ENCODE measurements around the gene CDK6. TPM values are rescaled to one million over a fixed set of nuclear protein-coding genes. Genes with fewer than 3 reads are reported as not detected.

The CDK6 gene
- total RNA-seq, 4 donors from 2014 or later: 58.1 to 79.1 (median 68.3) TPM

DNA sequence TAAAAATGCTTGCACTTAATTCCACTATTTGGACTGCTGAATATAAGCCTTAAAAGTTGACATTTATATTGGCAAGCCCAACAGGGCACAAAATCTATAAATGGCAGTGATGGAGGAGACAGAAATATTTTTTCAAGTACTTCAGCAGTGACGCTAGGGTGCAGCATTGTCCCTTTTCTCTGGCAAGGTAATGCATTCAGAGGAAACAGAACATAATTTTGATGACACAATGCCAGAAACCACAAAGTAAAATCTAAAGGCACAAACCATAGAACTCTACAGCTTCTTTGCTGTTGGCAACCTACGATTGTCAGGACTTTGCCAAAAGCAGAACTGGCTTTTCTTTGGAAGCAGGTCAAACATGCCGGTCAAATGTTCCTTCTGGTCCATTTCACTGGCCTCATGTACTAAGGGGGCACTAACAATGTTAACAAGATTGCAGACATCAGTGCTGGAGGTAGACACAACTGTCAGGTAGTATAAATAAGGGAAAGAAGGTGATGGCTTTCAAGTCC lies 215.3 kb downstream of the CDK6 start:
- no peak for TF ChIP-seq POLR2A (IDR thresholded peaks at IDR 0.05)
- TF ChIP-seq, protein P1, sequence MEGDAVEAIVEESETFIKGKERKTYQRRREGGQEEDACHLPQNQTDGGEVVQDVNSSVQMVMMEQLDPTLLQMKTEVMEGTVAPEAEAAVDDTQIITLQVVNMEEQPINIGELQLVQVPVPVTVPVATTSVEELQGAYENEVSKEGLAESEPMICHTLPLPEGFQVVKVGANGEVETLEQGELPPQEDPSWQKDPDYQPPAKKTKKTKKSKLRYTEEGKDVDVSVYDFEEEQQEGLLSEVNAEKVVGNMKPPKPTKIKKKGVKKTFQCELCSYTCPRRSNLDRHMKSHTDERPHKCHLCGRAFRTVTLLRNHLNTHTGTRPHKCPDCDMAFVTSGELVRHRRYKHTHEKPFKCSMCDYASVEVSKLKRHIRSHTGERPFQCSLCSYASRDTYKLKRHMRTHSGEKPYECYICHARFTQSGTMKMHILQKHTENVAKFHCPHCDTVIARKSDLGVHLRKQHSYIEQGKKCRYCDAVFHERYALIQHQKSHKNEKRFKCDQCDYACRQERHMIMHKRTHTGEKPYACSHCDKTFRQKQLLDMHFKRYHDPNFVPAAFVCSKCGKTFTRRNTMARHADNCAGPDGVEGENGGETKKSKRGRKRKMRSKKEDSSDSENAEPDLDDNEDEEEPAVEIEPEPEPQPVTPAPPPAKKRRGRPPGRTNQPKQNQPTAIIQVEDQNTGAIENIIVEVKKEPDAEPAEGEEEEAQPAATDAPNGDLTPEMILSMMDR (IDR thresholded peaks at IDR 0.05): peak; percentile 54 to 77
- Histone ChIP-seq H3K9me3 (no peaks in the 10 kb centered on the region), H3K27me3 (no peaks in the 10 kb centered on the region), H3K4me3 (no peak overlapping the region), H3K36me3 (peaks cover 19% of the 10 kb centered on the region), H3K27ac (peak overlapping the region; percentile 59), H3K4me1 (peaks cover 19% of the 10 kb centered on the region)
- WGBS: 7% methylated on average over 3 of the region's 3 CpGs
- DNase-seq (ENCODE audit: low spot score in 2 of 2): no peak

DNA sequence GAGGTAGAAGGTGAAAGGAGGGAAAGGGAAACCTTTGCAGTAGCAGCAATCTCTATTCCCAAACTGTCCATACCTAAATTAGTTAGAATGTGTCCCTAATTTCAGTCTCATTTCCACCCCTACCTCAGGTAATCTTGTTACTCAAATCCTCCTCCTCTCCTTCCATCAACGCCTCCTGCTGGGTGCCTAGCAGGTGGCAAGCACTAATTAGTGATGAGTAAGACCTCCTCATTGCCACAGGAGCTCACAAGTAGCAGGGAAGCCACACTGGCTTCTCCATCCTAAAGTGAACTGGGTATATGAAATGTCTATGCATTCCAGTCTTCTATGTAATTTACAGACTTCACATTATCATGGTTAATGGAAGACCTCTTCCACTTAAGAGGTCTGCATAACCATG lies 220.5 kb downstream of the CDK6 start:
- no peaks in the 10 kb centered on the region for H3K9me3 ChIP-seq
- no peak for DNase-seq (ENCODE audit: low spot score in 2 of 2)
- H3K36me3 ChIP-seq: peaks cover 38% of the 10 kb centered on the region
- 58% methylated on average over 1 of the region's 1 CpG for WGBS
- H3K4me1 ChIP-seq: no peaks in the 10 kb centered on the region
- TF ChIP-seq EP300 (IDR thresholded peaks at IDR 0.05) (no peak), POLR2AphosphoS5 (IDR thresholded peaks at IDR 0.05) (no peak), POLR2A (IDR thresholded peaks at IDR 0.05) (no peak)
- TF ChIP-seq, protein P1 (IDR thresholded peaks at IDR 0.05): no peak
- no peaks in the 10 kb centered on the region for H3K27me3 ChIP-seq
- H3K4me3 ChIP-seq: no peak overlapping the region
- H3K27ac ChIP-seq: no peak overlapping the region

GRCh38 chr7:92614660-92615174 lies 221.7 kb downstream of the CDK6 start:
- no peaks in the 10 kb centered on the region for H3K9me3 ChIP-seq
- no peaks in the 10 kb centered on the region for H3K27me3 ChIP-seq
- H3K4me3 ChIP-seq: no peak overlapping the region
- no peak for DNase-seq (ENCODE audit: low spot score in 2 of 2)
- H3K4me1 ChIP-seq: no peaks in the 10 kb centered on the region
- WGBS: 69% methylated on average over 5 of the region's 5 CpGs
- no peak for TF ChIP-seq EP300 (IDR thresholded peaks at IDR 0.05)
- no peak overlapping the region for H3K27ac ChIP-seq
- peaks cover 38% of the 10 kb centered on the region for H3K36me3 ChIP-seq

DNA sequence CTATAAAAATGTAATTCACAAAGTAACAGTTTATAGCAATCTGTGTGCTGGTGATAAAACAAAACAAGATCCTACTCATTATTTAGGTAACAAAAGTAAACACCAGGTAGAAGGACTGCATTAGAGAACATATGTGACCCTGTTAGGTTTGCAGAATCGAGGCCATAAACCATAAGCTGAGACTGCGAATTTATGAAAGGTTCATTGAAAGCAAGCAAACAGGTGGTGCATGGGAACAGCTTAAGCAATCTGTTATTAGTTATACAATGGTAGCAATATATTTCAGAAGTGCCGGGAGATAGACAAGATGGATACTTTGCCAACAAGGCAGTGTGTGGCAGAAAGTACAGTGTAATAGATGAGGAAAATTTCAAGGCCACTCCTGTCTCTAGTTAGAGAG lies 222.7 kb downstream of the CDK6 start:
- WGBS: 76% methylated on average over 3 of the region's 3 CpGs
- TF ChIP-seq POLR2A (IDR thresholded peaks at IDR 0.05) (no peak), EP300 (IDR thresholded peaks at IDR 0.05) (no peak), POLR2AphosphoS5 (IDR thresholded peaks at IDR 0.05) (no peak)
- TF ChIP-seq, protein P1 (IDR thresholded peaks at IDR 0.05): no peak
- H3K27me3 ChIP-seq: no peaks in the 10 kb centered on the region
- H3K36me3 ChIP-seq: peaks cover 38% of the 10 kb centered on the region
- no peak overlapping the region for H3K27ac ChIP-seq
- peaks cover 4% of the 10 kb centered on the region for H3K4me1 ChIP-seq
- no peak for DNase-seq (ENCODE audit: low spot score in 2 of 2)
- no peaks in the 10 kb centered on the region for H3K9me3 ChIP-seq
- no peak overlapping the region for H3K4me3 ChIP-seq

DNA sequence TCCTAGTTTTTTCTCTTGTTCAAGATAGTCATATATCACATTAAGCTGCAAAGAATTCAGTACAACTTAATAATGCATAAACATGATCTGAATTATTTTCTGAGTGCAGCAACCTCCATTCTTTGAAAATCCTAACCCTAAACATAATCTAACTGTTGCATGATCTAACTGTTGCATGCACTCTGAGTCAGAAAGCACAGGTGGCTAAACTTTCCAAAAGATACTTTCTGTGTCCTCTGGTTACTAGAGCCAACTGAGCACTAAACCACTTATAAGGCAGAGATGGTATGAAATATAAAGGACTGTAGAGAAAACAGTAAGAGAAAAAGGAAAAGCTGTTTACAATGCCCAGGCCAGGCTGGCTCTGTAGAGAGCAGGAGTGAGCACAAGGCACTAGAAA lies 223.2 kb downstream of the CDK6 start:
- Histone ChIP-seq H3K4me1 (peaks cover 4% of the 10 kb centered on the region), H3K4me3 (no peak overlapping the region), H3K36me3 (peaks cover 38% of the 10 kb centered on the region), H3K9me3 (no peaks in the 10 kb centered on the region), H3K27me3 (no peaks in the 10 kb centered on the region), H3K27ac (no peak overlapping the region)
- no peak for DNase-seq (ENCODE audit: low spot score in 2 of 2)
- TF ChIP-seq POLR2A (IDR thresholded peaks at IDR 0.05) (no peak), POLR2AphosphoS5 (IDR thresholded peaks at IDR 0.05) (no peak), EP300 (IDR thresholded peaks at IDR 0.05) (no peak)
- TF ChIP-seq, protein P1 (IDR thresholded peaks at IDR 0.05): no peak

- 54% methylated on average over 2 of the region's 2 CpGs for WGBS
- no peaks in the 10 kb centered on the region for H3K27me3 ChIP-seq
- no peak overlapping the region for H3K27ac ChIP-seq
- H3K9me3 ChIP-seq: no peaks in the 10 kb centered on the region
- TF ChIP-seq POLR2AphosphoS5 (IDR thresholded peaks at IDR 0.05) (no peak), EP300 (IDR thresholded peaks at IDR 0.05) (no peak), POLR2A (IDR thresholded peaks at IDR 0.05) (no peak)
- TF ChIP-seq, protein P1 (IDR thresholded peaks at IDR 0.05): no peak
- peaks cover 4% of the 10 kb centered on the region for H3K4me1 ChIP-seq
- peaks cover 32% of the 10 kb centered on the region for H3K36me3 ChIP-seq
- H3K4me3 ChIP-seq: no peak overlapping the region
- no peak for DNase-seq (ENCODE audit: low spot score in 2 of 2)
Observed at GRCh38 chr7:92612501-92612900, 223.9 kb downstream of the CDK6 start.
